H9 (cell line): ENCODE results near the gene VPS41. TPM values are rescaled to one million over a fixed set of nuclear protein-coding genes. Genes with fewer than 3 reads are reported as not detected.

ENCODE experiments used
- DNase-seq: peaks from one replicate; pipeline ENCODE4 v3.0.0-alpha.2; 2017
- H2AFZ ChIP-seq: one replicate; pipeline ENCODE4 v1.6.1; 2013; ENCODE audit warnings: mild to moderate bottlenecking, low read length, control low read depth, moderate library complexity
- H2AK5ac ChIP-seq: 2 replicates; pipeline ENCODE4 v1.6.1; 2013; ENCODE audit warnings: low read length, control low read depth, mixed read lengths; ENCODE audit not compliant: insufficient read length
- H2BK120ac ChIP-seq: one replicate; pipeline ENCODE4 v1.6.1; 2013; ENCODE audit warnings: low read depth, mild to moderate bottlenecking, low read length, control low read depth, inconsistent platforms; ENCODE audit not compliant: poor library complexity, severe bottlenecking
- H2BK12ac ChIP-seq: 2 replicates; pipeline ENCODE4 v1.6.1; 2013; ENCODE audit warnings: low read length, control low read depth, mixed read lengths, low read depth; ENCODE audit not compliant: insufficient read length
- H2BK15ac ChIP-seq: 2 replicates; pipeline ENCODE4 v1.6.1; 2013; ENCODE audit warnings: low read depth, low read length, control low read depth
- H2BK20ac ChIP-seq: one replicate; pipeline ENCODE4 v1.6.1; 2013; ENCODE audit warnings: low read depth, mild to moderate bottlenecking, low read length, control low read depth, inconsistent platforms; ENCODE audit not compliant: poor library complexity, severe bottlenecking
- H2BK5ac ChIP-seq: 2 replicates; pipeline ENCODE4 v1.6.1; 2013; ENCODE audit warnings: low read length, control low read depth, mixed read lengths; ENCODE audit not compliant: insufficient read length
- H3K14ac ChIP-seq: 2 replicates; pipeline ENCODE4 v1.6.1; 2013; ENCODE audit warnings: low read length, control low read depth; ENCODE audit not compliant: insufficient read depth
- H3K18ac ChIP-seq: 2 replicates; pipeline ENCODE4 v1.6.1; 2013; ENCODE audit warnings: low read depth, mild to moderate bottlenecking, mixed read lengths, low read length, control low read depth; ENCODE audit not compliant: insufficient read length
- H3K23ac ChIP-seq: 2 replicates; pipeline ENCODE4 v1.6.1; 2013; ENCODE audit warnings: low read length, control low read depth, mixed read lengths, low read depth; ENCODE audit not compliant: insufficient read length
- H3K23me2 ChIP-seq: 2 replicates; pipeline ENCODE4 v1.6.1; 2013; ENCODE audit warnings: low read depth, mild to moderate bottlenecking, mixed read lengths, low read length, control low read depth; ENCODE audit not compliant: insufficient read length, poor library complexity, severe bottlenecking
- H3K27ac ChIP-seq: 2 replicates; pipeline ENCODE4 v1.5.1; 2013; ENCODE audit warnings: low read length, control low read depth, mixed read lengths, low read depth; ENCODE audit not compliant: insufficient read length
- H3K27me3 ChIP-seq: 2 replicates; pipeline ENCODE4 v1.6.1; 2013; ENCODE audit warnings: low read length, control low read depth, inconsistent platforms; ENCODE audit not compliant: insufficient read depth
- H3K4ac ChIP-seq: 2 replicates; pipeline ENCODE4 v1.6.1; 2013; ENCODE audit warnings: low read depth, mild to moderate bottlenecking, control low read depth, inconsistent platforms, low read length, moderate library complexity
- H3K4me1 ChIP-seq: 2 replicates; pipeline ENCODE4 v1.6.1; 2013; ENCODE audit warnings: low read length, control low read depth, inconsistent platforms; ENCODE audit not compliant: insufficient read depth
- H3K4me2 ChIP-seq: 2 replicates; pipeline ENCODE4 v1.6.1; 2013; ENCODE audit warnings: low read length, control low read depth, mixed read lengths; ENCODE audit not compliant: insufficient read length, insufficient read depth
- H3K56ac ChIP-seq: 2 replicates; pipeline ENCODE4 v1.6.1; 2013; ENCODE audit warnings: low read depth, mild to moderate bottlenecking, mixed read lengths, low read length, control low read depth; ENCODE audit not compliant: insufficient read length
- H3K79me1 ChIP-seq: 2 replicates; pipeline ENCODE4 v1.6.1; 2013; ENCODE audit warnings: low read depth, mild to moderate bottlenecking, moderate library complexity, low read length, control low read depth, inconsistent platforms; ENCODE audit not compliant: insufficient read depth, poor library complexity, severe bottlenecking
- H3K79me2 ChIP-seq: 2 replicates; pipeline ENCODE4 v1.6.1; 2013; ENCODE audit warnings: low read length, control low read depth, inconsistent platforms; ENCODE audit not compliant: insufficient read depth
- H3K9ac ChIP-seq: 2 replicates; pipeline ENCODE4 v1.6.1; 2013; ENCODE audit warnings: low read length, control low read depth, mixed read lengths; ENCODE audit not compliant: insufficient read length; ENCODE audit errors: extremely low read depth
- H3K9me3 ChIP-seq: one replicate; pipeline ENCODE4 v1.6.1; 2013; ENCODE audit warnings: low read depth, low read length, inconsistent platforms; ENCODE audit not compliant: control insufficient read depth
- H3T11ph ChIP-seq: one replicate; pipeline ENCODE4 v1.6.1; 2013; ENCODE audit warnings: mild to moderate bottlenecking, low read length, control low read depth, inconsistent platforms
- H4K20me1 ChIP-seq: one replicate; pipeline ENCODE4 v1.6.1; 2013; ENCODE audit not compliant: control insufficient read depth, insufficient read length, insufficient read depth
- H4K5ac ChIP-seq: 2 replicates; pipeline ENCODE4 v1.6.1; 2013; ENCODE audit warnings: low read depth, mild to moderate bottlenecking, mixed read lengths, low read length, control low read depth; ENCODE audit not compliant: insufficient read length
- H4K8ac ChIP-seq: replicated peaks from 2 replicates; pipeline ENCODE4 v1.6.1; 2013; ENCODE audit warnings: low read length, control low read depth, mixed read lengths, low read depth; ENCODE audit not compliant: insufficient read length
- H4K91ac ChIP-seq: 2 replicates; pipeline ENCODE4 v1.6.1; 2013; ENCODE audit warnings: low read depth, mild to moderate bottlenecking, moderate library complexity, mixed read lengths, low read length, control low read depth; ENCODE audit not compliant: insufficient read length
- H3K27ac Mint-ChIP-seq, 3 experiments: 2 replicates in 2 of 3; 3 replicates in 1 of 3; pipeline ENCODE4 v1.8.0; 2020 to 2021; ENCODE audit warnings: mixed read lengths in 3 of 3, mild to moderate bottlenecking in 1 of 3, moderate library complexity in 1 of 3
- H3K27me3 Mint-ChIP-seq: 2 replicates; pipeline ENCODE4 v1.8.0; 2021; ENCODE audit warnings: low read depth, mild to moderate bottlenecking, moderate library complexity, mixed read lengths
- H3K36me3 Mint-ChIP-seq, 3 experiments: 2 replicates in 2 of 3; 3 replicates in 1 of 3; pipeline ENCODE4 v1.8.0; 2020 to 2021; ENCODE audit warnings: low read depth in 3 of 3, mixed read lengths in 3 of 3; ENCODE audit not compliant: insufficient read depth in 1 of 3
- H3K4me1 Mint-ChIP-seq, 2 experiments: 2 replicates each; pipeline ENCODE4 v1.8.0; 2020; ENCODE audit warnings: mixed read lengths in 2 of 2
- H3K4me3 Mint-ChIP-seq, 2 experiments: 2 replicates in 1 of 2; 3 replicates in 1 of 2; pipeline ENCODE4 v1.8.0; 2020 to 2021; ENCODE audit warnings: mild to moderate bottlenecking in 2 of 2, mixed read lengths in 2 of 2, moderate library complexity in 1 of 2
- H3K9me3 Mint-ChIP-seq, 2 experiments: 2 replicates in 1 of 2; 3 replicates in 1 of 2; pipeline ENCODE4 v1.8.0; 2020; ENCODE audit warnings: mild to moderate bottlenecking in 2 of 2, mixed read lengths in 2 of 2, moderate library complexity in 1 of 2
- WGBS: extraction: QIAGEN DNeasy Blood & Tissue Kit; methylation state at CpG from one replicate; pipeline ENCODE4 v1.1.7; 2013; ENCODE audit warnings: missing lambda C conversion rate, low lambda C conversion rate, mixed read lengths; ENCODE audit not compliant: insufficient read length; ENCODE audit errors: extremely low coverage; 5-methylcytosine and 5-hydroxymethylcytosine counted together
- total RNA-seq: library from RNA; stranded (reverse); gene quantifications from 2 replicates; pipeline ENCODE4 v1.2.1, GENCODE V29; 2021
- TF ChIP-seq, protein P1 (sequence below): fragments of 200-600 bp; sonication (generic); conservative IDR thresholded peaks from 3 replicates; pipeline ENCODE4 v1.8.0; 2021; ENCODE audit warnings: antibody characterized with exemption, mild to moderate bottlenecking

VPS41 gene
- total RNA-seq, 1 experiment from 2014 or later = 49.3 TPM

DNA sequence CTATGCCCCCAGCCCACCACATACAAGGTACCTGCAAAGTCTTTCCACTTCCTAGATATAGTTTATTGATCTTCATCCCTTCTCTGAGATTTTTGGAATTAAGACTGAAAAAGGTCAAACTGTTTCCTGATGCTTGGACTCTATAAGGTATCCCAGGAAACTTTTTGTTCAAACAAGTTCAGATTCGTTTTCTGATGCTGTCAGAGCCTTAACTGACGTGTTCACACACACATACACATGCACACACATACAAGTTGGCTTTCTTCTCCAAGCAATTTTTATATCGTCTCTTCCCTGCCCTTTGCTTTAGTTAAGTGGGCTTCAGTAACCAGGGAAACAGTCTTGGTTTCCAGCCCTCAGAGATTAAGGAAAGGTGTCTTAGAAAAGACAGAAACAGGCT, 11.7 kb upstream of the VPS41 start:
- Histone ChIP-seq H3K4me1 (no peaks in the 10 kb centered on the region), H2BK15ac (no peak overlapping the region), H3K14ac (no peak overlapping the region), H3K18ac (no peak overlapping the region), H3K4ac (no peak overlapping the region), H3K56ac (no peak overlapping the region), H3K23ac (no peak overlapping the region), H4K5ac (no peak overlapping the region), H3K27me3 (no peaks in the 10 kb centered on the region), H3K27ac (no peak overlapping the region), H3K79me1 (no peaks in the 10 kb centered on the region), H2BK20ac (no peak overlapping the region), H3K9ac (no peak overlapping the region), H2BK12ac (no peak overlapping the region), H2BK120ac (no peak overlapping the region), H3K23me2 (no peaks in the 10 kb centered on the region), H2BK5ac (no peak overlapping the region), H2AFZ (no peak overlapping the region), H3T11ph (no peak overlapping the region), H4K20me1 (no peaks in the 10 kb centered on the region), H2AK5ac (no peak overlapping the region), H4K91ac (no peak overlapping the region), H3K79me2 (no peaks in the 10 kb centered on the region), H3K9me3 (no peaks in the 10 kb centered on the region), H4K8ac (no peak overlapping the region), H3K4me2 (no peak overlapping the region)
- H3K4me1 Mint-ChIP-seq = no peaks in the 10 kb centered on the region
- no peaks in the 10 kb centered on the region for H3K36me3 Mint-ChIP-seq
- H3K27ac Mint-ChIP-seq = no peak overlapping the region
- H3K27me3 Mint-ChIP-seq = no peaks in the 10 kb centered on the region; the same call in 1 of the 2 replicates
- TF ChIP-seq, protein P1, sequence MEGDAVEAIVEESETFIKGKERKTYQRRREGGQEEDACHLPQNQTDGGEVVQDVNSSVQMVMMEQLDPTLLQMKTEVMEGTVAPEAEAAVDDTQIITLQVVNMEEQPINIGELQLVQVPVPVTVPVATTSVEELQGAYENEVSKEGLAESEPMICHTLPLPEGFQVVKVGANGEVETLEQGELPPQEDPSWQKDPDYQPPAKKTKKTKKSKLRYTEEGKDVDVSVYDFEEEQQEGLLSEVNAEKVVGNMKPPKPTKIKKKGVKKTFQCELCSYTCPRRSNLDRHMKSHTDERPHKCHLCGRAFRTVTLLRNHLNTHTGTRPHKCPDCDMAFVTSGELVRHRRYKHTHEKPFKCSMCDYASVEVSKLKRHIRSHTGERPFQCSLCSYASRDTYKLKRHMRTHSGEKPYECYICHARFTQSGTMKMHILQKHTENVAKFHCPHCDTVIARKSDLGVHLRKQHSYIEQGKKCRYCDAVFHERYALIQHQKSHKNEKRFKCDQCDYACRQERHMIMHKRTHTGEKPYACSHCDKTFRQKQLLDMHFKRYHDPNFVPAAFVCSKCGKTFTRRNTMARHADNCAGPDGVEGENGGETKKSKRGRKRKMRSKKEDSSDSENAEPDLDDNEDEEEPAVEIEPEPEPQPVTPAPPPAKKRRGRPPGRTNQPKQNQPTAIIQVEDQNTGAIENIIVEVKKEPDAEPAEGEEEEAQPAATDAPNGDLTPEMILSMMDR = no peak
- no peak for DNase-seq
- H3K9me3 Mint-ChIP-seq = no peaks in the 10 kb centered on the region
- WGBS = no CpG with 5 or more reads among the region's 3 CpGs
- no peak overlapping the region for H3K4me3 Mint-ChIP-seq
